Stomach (tissue), 9 donors: ENCODE measurements around the gene TCEA2. TPM values are rescaled to one million over a fixed set of nuclear protein-coding genes. Genes with fewer than 3 reads are reported as not detected.

Source experiments
- DNase-seq, 2 donors: peaks; one replicate each; pipeline versions ENCODE4 v3.0.0 to v3.0.0-alpha.2; 2013 to 2019
- H3K27ac ChIP-seq, 5 donors: fragments of 200-600 bp in 4 of 5; sonication (generic) in 4 of 5; one replicate each; pipeline ENCODE4 v1.5.1; 2013 to 2019; ENCODE audit warnings: mild to moderate bottlenecking in 1 of 5, moderate library complexity in 1 of 5
- H3K27me3 ChIP-seq, 3 donors: fragments of 200-600 bp; sonication (generic); one replicate each; pipeline ENCODE4 v1.5.1; 2017 to 2019; ENCODE audit warnings: mixed run types in 1 of 3
- H3K36me3 ChIP-seq, 4 donors: fragments of 200-600 bp; sonication (generic); 1 replicate in 3 of 4; 2 replicates in 1 of 4; pipeline ENCODE4 v1.5.1; 2016 to 2019
- H3K4me1 ChIP-seq, 4 donors: fragments of 200-600 bp; sonication (generic); one replicate each; pipeline ENCODE4 v1.5.1; 2016 to 2019
- H3K4me3 ChIP-seq, 4 donors: fragments of 200-600 bp; sonication (generic) in 3 of 4; one replicate each; pipeline ENCODE4 v1.5.1; 2016 to 2019; ENCODE audit warnings: mild to moderate bottlenecking in 1 of 4
- H3K9me3 ChIP-seq, 4 donors: fragments of 200-600 bp; sonication (generic); one replicate each; pipeline ENCODE4 v1.5.1; 2016 to 2019
- EP300 ChIP-seq: sonication (generic); formaldehyde crosslinking; IDR thresholded peaks from one replicate; pipeline ENCODE4 v1.6.1; 2017; ENCODE audit warnings: antibody characterized with exemption
- POLR2A ChIP-seq, 4 donors: fragments of 450-650 bp; IDR thresholded peaks; one replicate each; pipeline ENCODE4 v1.6.1; 2016; ENCODE audit warnings: antibody characterized with exemption in 4 of 4, control low read depth in 2 of 4, mild to moderate bottlenecking in 1 of 4, moderate library complexity in 1 of 4
- POLR2AphosphoS5 ChIP-seq, 3 donors: sonication (generic); formaldehyde crosslinking; IDR thresholded peaks; one replicate each; pipeline ENCODE4 v1.6.1; 2016; ENCODE audit warnings: antibody characterized with exemption in 3 of 3
- WGBS, 5 donors: extraction: QIAGEN DNeasy Blood & Tissue Kit in 3 of 5; methylation state at CpG; one replicate each; pipeline versions ENCODE4 v1.1.5 to v1.1.7; 2013 to 2018; 5-methylcytosine and 5-hydroxymethylcytosine counted together
- intact Hi-C: fragments of 100-400 bp; cut with DNase I; formaldehyde crosslinking; loops from one replicate; pipeline ENCODE4 v1.15.1; 2023; ENCODE audit warnings: low total_unique reads
- polyA plus RNA-seq, 3 donors: library from polyadenylated mRNA; stranded (reverse); fragments of 200-250 nt; gene quantifications; one replicate each; pipeline ENCODE4 v1.2.3, GENCODE V29; 2013
- total RNA-seq, 5 donors: library from RNA; depleted of rRNA; stranded (reverse); fragments of >200 nt; gene quantifications; one replicate each; pipeline versions ENCODE4 v1.1.0 to v1.2.3, GENCODE V29; 2014 to 2016
- TF ChIP-seq, protein P1 (sequence below), 7 experiments: fragments of 450-650 bp in 4 of 7; fragments of 200-600 bp in 3 of 7; sonication (generic) in 3 of 7; IDR thresholded peaks; one replicate each; pipeline ENCODE4 v1.5.1; 2016 to 2019; ENCODE audit warnings: antibody characterized with exemption in 7 of 7, control low read depth in 2 of 7, mild to moderate bottlenecking in 1 of 7
- donor health status: healthy with polysubstance abuse.
- donor health status: Bipolar disorder and iron deficiency.
- donor health status: healthy.

The TCEA2 gene
- total and polyA plus RNA-seq, 8 donors = 3.1 to 35.5 (median 26.0) TPM

DNA sequence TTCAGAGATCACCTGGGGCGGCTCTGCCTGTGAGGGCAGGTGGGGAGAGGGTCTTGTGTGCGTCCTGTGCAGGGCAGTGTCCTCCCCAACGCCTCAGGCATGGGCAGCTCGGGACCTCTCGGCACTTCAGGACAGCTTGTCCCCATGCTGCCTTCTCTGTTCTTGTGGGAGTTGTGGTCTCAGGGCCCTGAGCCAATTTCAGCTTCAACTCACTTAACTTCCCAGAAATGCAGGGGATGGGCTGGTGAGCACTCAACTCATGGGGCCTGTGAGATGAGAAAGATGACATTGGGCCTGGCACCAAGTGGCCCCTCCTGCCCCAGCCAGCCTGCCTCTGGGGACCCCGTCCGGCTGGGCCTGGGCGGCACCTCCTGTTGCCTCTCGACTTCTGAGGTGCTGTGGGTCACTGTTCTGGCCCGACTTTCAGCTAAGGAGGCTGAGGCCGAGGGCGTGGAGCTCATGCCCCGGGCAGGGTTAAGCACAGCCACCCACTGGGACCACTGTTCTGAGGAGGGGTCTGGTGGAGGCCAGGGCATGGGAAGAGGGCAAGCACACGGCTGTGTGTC is 9.6 kb downstream of the TCEA2 start:
- 77 to 83% (median 81%) methylated on average over 3 to 14 of the region's 14 CpGs for WGBS, 5 donors
- no peaks in the 10 kb centered on the region for H3K27me3 ChIP-seq
- intact Hi-C loops = no loop called here
- peaks cover 16 to 58% (median 52%) of the 10 kb centered on the region in 4 donors for H3K36me3 ChIP-seq
- no peak for DNase-seq
- no peak for TF ChIP-seq EP300
- TF ChIP-seq POLR2AphosphoS5 (IDR thresholded peaks at IDR 0.05) = no peak
- TF ChIP-seq, protein P1, sequence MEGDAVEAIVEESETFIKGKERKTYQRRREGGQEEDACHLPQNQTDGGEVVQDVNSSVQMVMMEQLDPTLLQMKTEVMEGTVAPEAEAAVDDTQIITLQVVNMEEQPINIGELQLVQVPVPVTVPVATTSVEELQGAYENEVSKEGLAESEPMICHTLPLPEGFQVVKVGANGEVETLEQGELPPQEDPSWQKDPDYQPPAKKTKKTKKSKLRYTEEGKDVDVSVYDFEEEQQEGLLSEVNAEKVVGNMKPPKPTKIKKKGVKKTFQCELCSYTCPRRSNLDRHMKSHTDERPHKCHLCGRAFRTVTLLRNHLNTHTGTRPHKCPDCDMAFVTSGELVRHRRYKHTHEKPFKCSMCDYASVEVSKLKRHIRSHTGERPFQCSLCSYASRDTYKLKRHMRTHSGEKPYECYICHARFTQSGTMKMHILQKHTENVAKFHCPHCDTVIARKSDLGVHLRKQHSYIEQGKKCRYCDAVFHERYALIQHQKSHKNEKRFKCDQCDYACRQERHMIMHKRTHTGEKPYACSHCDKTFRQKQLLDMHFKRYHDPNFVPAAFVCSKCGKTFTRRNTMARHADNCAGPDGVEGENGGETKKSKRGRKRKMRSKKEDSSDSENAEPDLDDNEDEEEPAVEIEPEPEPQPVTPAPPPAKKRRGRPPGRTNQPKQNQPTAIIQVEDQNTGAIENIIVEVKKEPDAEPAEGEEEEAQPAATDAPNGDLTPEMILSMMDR (IDR thresholded peaks at IDR 0.05) = no peak
- TF ChIP-seq POLR2A (IDR thresholded peaks at IDR 0.05) = no peak
- peaks cover 0 to 20% (median 6%) of the 10 kb centered on the region in 4 donors for H3K4me1 ChIP-seq
- H3K4me3 ChIP-seq = no peak overlapping the region
- H3K27ac ChIP-seq = no peak overlapping the region
- H3K9me3 ChIP-seq = no peaks in the 10 kb centered on the region

DNA sequence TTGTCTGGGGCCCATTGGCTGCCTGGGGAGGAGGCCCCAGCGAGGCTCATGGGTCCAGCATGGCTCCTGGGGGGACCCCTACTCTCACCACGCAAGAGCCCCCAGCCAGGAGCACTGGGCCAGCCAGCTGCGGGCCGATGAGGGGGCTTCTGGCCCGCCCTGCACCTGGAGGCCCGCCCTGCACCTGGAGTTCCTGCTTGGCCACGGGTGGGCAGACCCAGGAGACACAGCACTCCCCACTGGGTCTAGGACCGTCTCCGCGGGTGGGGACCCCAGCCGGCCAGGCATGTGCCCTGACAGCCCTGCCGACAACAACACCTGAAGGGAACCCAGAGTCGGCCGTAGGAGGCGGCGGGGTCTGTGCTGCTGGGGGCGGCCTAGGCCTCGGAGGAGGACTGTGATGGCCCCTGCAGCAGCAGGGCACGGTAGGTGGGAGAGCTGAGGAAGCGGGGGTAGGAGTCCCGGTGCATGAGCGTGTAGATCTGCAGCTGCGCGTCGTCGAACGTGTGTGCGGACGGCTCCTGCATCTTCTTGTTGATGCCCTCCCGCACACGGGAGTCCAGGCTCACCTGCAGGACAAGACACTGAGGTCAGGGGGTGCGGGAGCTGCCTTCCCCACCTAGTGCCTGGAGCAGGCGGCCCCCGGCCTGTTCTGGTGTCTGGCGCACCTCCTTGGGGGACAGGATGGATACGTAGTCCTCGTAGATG is 10.6 kb downstream of the TCEA2 start:
- intact Hi-C loops = no loop called here
- Histone ChIP-seq H3K27ac (no peak overlapping the region), H3K9me3 (no peaks in the 10 kb centered on the region), H3K4me3 (no peak overlapping the region), H3K27me3 (no peaks in the 10 kb centered on the region), H3K36me3 (peaks cover 16 to 58% (median 52%) of the 10 kb centered on the region in 4 donors), H3K4me1 (peaks cover 4 to 31% (median 15%) of the 10 kb centered on the region in 4 donors)
- DNase-seq = no peak
- no peak for TF ChIP-seq POLR2AphosphoS5 (IDR thresholded peaks at IDR 0.05)
- TF ChIP-seq POLR2A (IDR thresholded peaks at IDR 0.05) = no peak
- TF ChIP-seq, protein P1 (IDR thresholded peaks at IDR 0.05) = no peak
- no peak for TF ChIP-seq EP300
- 91 to 93% (median 92%) methylated on average over 26 to 37 of the region's 37 CpGs for WGBS, 5 donors

DNA sequence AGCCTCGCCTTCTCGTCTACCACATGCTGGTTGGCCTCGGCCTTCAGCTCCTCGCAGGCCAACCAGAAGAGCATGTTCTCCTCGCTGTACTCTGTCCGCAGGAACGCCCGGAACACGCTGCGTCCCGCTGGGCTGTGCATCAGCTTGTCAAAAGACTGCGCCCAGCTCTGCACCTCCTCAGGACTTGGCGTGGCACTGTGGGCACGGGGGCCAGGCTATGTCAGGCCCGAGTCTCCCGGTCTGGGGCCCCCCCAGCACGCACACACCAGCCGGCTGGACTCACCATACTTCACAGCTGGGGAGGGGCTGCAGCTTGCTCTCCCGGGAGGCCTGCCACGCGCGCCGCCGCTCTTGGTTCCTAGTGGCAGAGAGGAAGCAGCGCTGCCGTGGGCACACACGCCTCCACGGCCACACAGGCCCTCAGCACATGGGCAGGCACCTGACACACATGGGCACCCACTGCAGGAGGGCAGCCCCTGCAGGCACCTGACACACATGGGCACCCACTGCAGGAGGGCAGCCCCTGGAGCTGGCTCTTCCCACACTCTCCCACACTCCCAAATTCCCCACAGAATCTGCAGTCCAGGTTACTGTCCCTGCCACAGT is 11.3 kb downstream of the TCEA2 start:
- H3K27me3 ChIP-seq = no peaks in the 10 kb centered on the region
- no peak for TF ChIP-seq POLR2A (IDR thresholded peaks at IDR 0.05)
- TF ChIP-seq POLR2AphosphoS5 (IDR thresholded peaks at IDR 0.05) = no peak
- TF ChIP-seq, protein P1 (IDR thresholded peaks at IDR 0.05) = no peak
- no peak for TF ChIP-seq EP300
- H3K9me3 ChIP-seq = no peaks in the 10 kb centered on the region
- peaks cover 11 to 36% (median 21%) of the 10 kb centered on the region in 4 donors for H3K4me1 ChIP-seq
- intact Hi-C loops = no loop called here
- 86 to 95% (median 92%) methylated on average over 16 to 28 of the region's 28 CpGs for WGBS, 5 donors
- peaks cover 16 to 58% (median 52%) of the 10 kb centered on the region in 4 donors for H3K36me3 ChIP-seq
- H3K27ac ChIP-seq = no peak overlapping the region
- DNase-seq = no peak
- no peak overlapping the region for H3K4me3 ChIP-seq

DNA sequence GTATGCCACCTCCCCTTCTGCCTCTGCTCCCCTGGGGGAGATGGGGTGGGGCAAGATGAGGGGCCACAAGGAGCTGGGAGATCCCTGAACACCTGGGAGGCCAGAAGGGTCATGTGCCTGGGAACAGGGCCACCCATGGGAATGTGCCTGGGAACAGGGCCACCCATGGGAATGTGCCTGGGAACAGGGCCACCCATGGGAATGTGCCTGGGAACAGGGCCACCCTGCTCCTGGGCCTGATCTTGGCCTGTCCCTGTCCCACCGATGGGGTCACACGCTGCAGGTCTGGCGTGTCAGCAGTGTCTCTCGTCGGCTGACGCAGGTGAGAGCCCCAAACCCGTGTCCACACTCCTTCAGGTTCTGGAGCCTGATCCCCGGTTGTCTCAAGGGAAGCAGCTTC is 12.0 kb downstream of the TCEA2 start:
- Histone ChIP-seq H3K27ac (no peak overlapping the region), H3K4me3 (no peak overlapping the region), H3K9me3 (no peaks in the 10 kb centered on the region), H3K27me3 (no peaks in the 10 kb centered on the region), H3K4me1 (peaks cover 12 to 31% (median 24%) of the 10 kb centered on the region in 4 donors), H3K36me3 (peaks cover 16 to 57% (median 52%) of the 10 kb centered on the region in 4 donors)
- WGBS, 5 donors = 91 to 96% (median 93%) methylated on average over 8 of the region's 8 CpGs
- intact Hi-C loops = no loop called here
- TF ChIP-seq POLR2AphosphoS5 (IDR thresholded peaks at IDR 0.05) = no peak
- TF ChIP-seq POLR2A (IDR thresholded peaks at IDR 0.05) = no peak
- TF ChIP-seq, protein P1 (IDR thresholded peaks at IDR 0.05) = no peak
- TF ChIP-seq EP300 = no peak
- DNase-seq = no peak
